Activated T-helper 1 cell treated with anti-CD3 and anti-CD28 coated beads, Interleukin-12 subunit alpha, Interleukin-12 subunit beta, Interleukin-2, Interleukin-4 antibody, amounts not matched to agents 30 ng/mL and 10 ng/mL and 1 ng/mL, durations not matched to agents 14 hours and 24 hours and 36 hours (primary cell): ENCODE data around the gene NOL4L. TPM values are rescaled to one million over a fixed set of nuclear protein-coding genes. Genes with fewer than 3 reads are reported as not detected.
"Not testable (repeated sequence)": the region's sequence is repeated elsewhere in the genome, so short reads cannot be mapped to it uniquely, and the experiment has no call there.

Experiments used
- DNase-seq: peaks from one replicate; pipeline ENCODE4 v3.0.0; 2021; ENCODE audit warnings: low spot score
- H3K27ac Mint-ChIP-seq: one replicate; pipeline ENCODE4 v1.8.0; 2021; ENCODE audit warnings: mild to moderate bottlenecking, mixed read lengths
- H3K27me3 Mint-ChIP-seq: one replicate; pipeline ENCODE4 v1.8.0; 2022; ENCODE audit warnings: mild to moderate bottlenecking, moderate library complexity, mixed read lengths; ENCODE audit not compliant: insufficient read depth
- H3K36me3 Mint-ChIP-seq: one replicate; pipeline ENCODE4 v1.8.0; 2021; ENCODE audit warnings: low read depth, mixed read lengths
- H3K4me1 Mint-ChIP-seq: one replicate; pipeline ENCODE4 v1.8.0; 2021; ENCODE audit warnings: low read depth, mixed read lengths
- H3K4me3 Mint-ChIP-seq: one replicate; pipeline ENCODE4 v1.8.0; 2021; ENCODE audit warnings: mild to moderate bottlenecking, moderate library complexity, mixed read lengths
- H3K9me3 Mint-ChIP-seq: one replicate; pipeline ENCODE4 v1.8.0; 2021; ENCODE audit warnings: mixed read lengths
- intact Hi-C: fragments of 100-400 bp; cut with micrococcal nuclease; formaldehyde crosslinking; loops from one replicate; pipeline ENCODE4 v1.15.1; 2024
- total RNA-seq: library from RNA; stranded (reverse); gene quantifications from 2 replicates; pipeline ENCODE4 v1.2.3, GENCODE V29; 2022

NOL4L gene
- total RNA-seq, 1 donor from 2014 or later, result 14.3 TPM

DNA sequence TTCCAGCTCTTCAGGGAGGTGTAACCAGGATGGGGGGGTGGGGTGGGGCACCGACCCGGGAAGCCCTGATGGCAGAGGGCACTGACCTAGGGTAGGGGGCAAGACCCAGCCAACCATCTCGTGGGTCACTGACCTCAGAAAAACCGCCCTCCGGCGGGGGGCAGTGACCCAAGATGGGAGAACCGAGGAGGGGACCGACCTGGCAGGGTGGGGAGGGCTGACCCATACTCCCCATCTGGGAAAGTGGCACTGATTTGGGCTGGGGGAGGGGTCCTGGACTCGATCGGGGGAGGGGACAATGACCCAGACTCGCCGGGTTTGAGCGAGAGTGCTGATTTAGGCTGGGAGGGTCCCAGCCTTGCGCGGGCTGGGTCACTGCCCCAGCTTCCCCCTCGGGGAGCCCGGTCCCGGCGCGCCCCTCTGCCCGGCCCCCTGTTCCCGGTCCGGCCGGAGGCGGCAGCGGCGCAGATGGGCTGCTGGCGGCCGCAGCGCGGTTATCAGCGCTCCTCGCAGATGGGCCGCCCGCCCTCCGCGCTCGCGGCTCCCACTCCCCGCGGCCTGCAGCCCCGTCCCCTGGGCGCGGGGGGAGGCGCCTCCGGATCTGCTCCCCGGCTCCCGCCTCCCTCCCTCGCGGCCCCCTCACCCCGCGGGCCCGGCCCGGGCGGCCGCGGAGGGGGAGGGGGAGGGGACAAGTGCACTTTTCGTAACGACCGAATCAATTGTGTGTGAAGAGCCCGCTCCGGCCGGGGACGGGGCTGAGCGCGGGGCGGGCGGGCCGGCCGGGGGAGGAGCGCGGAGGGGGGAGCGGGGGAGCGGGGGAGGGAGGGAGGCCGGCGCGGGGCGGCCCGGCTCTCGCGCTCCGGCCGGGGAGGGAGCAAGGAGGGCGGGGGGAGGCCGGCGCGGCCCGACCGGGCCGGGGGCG is 2.2 kb downstream of the NOL4L start:
- peaks cover 21% of the 10 kb centered on the region for H3K27me3 Mint-ChIP-seq
- no peak overlapping the region for H3K27ac Mint-ChIP-seq
- H3K4me1 Mint-ChIP-seq, result peaks cover 36% of the 10 kb centered on the region
- intact Hi-C loops, result no loop called here
- no peaks in the 10 kb centered on the region for H3K36me3 Mint-ChIP-seq
- peak overlapping the region; percentile 56 for H3K4me3 Mint-ChIP-seq
- no peak for DNase-seq
- no peaks in the 10 kb centered on the region for H3K9me3 Mint-ChIP-seq

DNA sequence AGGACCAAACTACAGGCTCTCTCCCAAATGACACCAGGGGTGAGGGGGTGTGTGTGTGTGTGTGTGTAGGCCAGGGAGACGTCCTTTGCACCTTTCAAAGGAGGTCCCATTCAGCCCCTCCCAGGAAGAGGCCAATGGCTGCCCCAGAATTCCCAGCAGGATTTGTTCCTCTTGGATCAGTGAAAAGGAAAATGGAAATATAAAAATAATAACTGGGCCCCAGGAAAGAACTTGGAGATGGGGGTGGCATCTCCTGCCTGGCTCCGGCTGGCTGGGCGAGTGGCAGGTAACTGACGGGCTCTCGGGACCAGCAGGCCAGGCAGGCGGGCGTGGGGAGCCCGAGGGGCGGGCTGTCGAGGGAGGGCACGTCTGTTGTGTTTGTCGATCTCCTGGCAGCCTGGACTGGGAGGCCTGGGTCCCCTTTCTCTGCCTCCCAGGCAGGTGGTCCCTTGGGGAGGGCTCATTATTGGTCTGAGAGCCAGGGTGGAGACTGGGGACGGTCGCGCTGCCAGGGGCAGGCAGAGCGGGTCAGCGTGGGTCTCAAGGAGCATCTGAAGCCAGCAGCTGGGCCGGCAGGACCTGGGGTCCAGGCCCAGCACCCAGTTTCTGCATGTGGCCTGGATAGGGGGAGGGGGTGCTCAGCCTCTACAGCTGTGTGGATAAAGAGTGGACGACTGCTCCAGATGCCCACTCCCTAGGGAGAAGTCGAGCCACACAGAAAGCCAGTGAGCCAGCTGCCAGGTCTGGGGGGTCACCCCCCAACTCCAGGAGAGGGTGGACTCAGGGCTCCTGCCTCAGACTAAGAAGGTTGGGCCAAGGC is 3.1 kb downstream of the NOL4L start:
- Mint-ChIP-seq H3K4me1 (peaks cover 37% of the 10 kb centered on the region), H3K9me3 (no peaks in the 10 kb centered on the region), H3K27ac (peak overlapping the region; percentile 71), H3K27me3 (peaks cover 14% of the 10 kb centered on the region), H3K36me3 (no peaks in the 10 kb centered on the region), H3K4me3 (peak overlapping the region; percentile 85)
- intact Hi-C loops, result no loop called here
- DNase-seq, result no peak

DNA sequence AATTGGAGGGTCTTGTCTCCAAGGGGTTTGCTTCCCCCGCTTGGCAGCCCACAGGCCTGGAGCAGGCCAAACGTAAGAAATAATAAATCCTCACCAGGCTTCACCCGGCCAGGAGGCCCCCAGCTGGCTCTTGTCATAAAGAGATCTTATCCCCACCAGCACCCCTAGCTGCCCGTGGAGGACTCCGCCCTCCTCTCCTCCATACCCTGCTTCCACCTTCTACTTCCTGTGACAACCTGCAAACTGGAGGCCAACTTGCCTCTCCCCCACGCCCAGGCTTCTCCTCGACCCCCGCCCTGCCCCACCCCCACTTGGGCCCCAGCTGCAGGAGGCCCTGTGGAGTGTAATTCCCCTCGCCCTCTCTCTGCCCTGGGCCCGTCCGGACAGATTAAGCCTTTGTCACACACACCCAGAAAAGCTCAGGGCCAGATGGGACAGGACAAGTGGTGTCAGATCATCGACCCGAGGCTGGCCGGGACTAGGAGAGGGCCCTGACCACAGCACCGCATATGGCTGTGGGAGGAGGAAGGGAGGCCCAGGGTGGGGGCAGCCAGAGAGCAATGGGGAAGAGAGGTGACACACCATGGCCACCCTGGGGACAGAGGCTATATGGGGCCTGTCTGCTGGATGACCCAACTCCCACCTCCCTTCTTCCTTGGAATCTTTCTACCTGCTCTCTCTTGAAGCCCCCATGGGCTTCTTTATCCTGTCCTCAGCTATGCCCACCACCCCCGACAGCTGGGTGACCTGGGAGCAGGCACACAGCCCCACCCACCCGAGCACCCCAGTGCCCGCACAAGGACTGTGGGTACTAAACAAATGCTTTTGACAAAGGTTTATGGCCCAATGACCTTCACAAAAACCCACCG is 3.9 kb downstream of the NOL4L start:
- Mint-ChIP-seq H3K9me3 (no peaks in the 10 kb centered on the region), H3K4me1 (peaks cover 30% of the 10 kb centered on the region), H3K4me3 (peak overlapping the region; percentile 85), H3K27me3 (peaks cover 7% of the 10 kb centered on the region), H3K36me3 (no peaks in the 10 kb centered on the region), H3K27ac (peak overlapping the region; percentile 71)
- intact Hi-C loops, result no loop called here
- no peak for DNase-seq

DNA sequence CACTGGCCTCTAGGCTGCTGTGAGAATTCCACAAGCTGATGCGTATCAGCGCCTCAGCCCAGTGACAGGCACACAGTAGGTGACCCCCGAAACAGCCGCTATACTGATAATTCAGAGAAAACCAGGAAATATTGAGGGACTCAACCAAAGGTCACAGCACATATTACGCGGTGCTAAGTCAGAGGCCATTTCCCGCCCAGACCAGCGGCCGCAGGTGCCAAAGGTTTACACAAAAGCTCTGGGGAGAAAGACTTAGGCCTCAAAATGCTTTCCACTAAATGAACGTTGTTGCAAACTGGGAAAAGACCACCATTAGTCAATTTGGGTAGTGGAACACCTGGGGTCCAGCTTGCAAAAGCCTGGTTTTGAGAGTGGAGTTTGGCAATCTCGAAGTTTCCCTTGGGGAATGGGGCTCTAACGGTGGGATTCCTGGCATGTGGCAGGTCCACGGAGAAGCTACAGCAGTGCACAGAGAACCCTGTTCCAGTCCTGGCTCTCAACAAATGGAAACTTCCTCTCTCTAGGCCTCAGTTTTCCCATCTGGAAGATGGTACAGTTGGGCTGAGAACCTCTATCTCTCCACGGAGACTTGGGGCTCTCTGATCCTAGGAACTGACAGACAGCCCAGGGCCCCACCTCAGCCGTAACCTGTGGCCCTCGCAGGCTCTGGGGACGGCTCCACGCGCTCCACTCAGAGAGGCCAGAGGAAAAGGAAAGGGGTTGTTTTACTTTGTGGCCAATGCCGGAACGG is 4.7 kb downstream of the NOL4L start:
- H3K4me3 Mint-ChIP-seq, result no peak overlapping the region
- intact Hi-C loops, result no loop called here

DNA sequence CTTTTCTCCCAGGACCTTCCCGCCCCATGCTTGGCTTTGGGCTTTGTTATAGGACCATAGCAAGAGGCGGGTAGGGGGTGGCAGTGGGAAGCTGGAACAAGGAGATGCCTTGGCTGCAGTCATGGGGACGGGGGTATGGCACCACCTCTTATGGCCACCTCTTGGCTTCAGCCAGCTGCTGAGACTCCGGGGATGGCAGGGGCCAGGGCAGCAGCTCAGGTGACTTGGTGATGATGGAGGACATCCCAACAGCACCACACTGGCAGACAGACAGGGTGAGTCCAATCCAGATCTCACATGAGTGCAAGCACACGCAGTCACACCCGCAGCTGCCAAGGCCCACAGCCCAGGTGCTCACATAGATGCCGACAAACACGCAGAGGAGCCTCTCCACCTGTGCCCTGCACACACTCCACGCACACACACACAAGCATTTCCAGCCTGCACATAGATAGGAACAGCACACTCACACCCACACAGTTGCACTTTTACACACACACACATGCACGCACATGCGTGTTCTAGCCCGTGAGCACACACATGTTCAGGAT is 6.2 kb downstream of the NOL4L start:
- DNase-seq, result no peak
- H3K4me3 Mint-ChIP-seq, result no peak overlapping the region
- no peak overlapping the region for H3K27ac Mint-ChIP-seq
- peaks cover 23% of the 10 kb centered on the region for H3K4me1 Mint-ChIP-seq
- no peaks in the 10 kb centered on the region for H3K27me3 Mint-ChIP-seq
- H3K36me3 Mint-ChIP-seq, result no peaks in the 10 kb centered on the region
- H3K9me3 Mint-ChIP-seq, result no peaks in the 10 kb centered on the region
- intact Hi-C loops, result no loop called here

More for the DNA sequence above, 4.7 kb downstream of the NOL4L start:
- no peak for DNase-seq
- Mint-ChIP-seq H3K27me3 (no peaks in the 10 kb centered on the region), H3K9me3 (no peaks in the 10 kb centered on the region), H3K4me1 (peaks cover 23% of the 10 kb centered on the region), H3K27ac (no peak overlapping the region), H3K36me3 (no peaks in the 10 kb centered on the region)

DNA sequence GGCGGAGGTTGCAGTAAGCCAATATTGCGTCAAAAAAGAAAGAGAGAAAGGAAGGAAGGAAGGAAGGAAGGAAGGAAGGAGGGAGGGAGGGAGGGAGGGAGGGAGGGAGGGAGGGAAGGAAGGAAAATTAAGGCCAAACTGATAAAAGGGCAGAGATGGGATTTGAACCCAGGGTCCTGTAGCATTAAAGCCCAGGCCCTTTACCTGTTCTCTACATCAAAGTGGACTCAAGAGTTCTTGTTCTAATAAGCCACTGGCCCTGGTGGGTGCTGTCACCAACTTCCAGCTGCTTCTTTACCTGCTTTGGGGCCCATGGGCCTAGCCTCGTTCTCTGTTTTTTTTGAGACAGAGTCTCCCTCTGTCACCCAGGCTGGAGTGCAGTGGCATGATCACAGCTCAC is 7.1 kb downstream of the NOL4L start:
- H3K27me3 Mint-ChIP-seq, H3K9me3 Mint-ChIP-seq, DNase-seq, H3K4me3 Mint-ChIP-seq, intact Hi-C loops, H3K27ac Mint-ChIP-seq, H3K36me3 Mint-ChIP-seq: not testable (repeated sequence)
- peaks cover 23% of the 10 kb centered on the region for H3K4me1 Mint-ChIP-seq

DNA sequence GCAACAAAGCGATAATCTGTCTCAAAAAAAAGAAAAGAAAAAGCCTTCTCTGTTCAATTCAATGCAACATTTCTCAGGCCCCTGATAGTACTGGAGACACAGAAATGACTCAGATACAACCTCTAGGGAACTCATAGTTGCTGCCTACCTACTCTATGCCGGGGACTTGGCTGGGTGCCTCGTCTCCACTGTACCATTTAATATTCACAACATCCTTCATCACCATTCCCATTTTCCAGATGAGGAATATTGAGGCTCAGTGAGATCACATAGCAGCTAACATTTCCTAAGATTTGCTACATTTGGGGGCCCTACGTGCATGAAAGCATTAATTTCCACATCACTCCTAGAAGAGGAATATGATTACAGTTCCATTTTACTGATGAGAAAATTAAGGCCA is 7.5 kb downstream of the NOL4L start:
- peaks cover 23% of the 10 kb centered on the region for H3K4me1 Mint-ChIP-seq
- H3K36me3 Mint-ChIP-seq, result no peaks in the 10 kb centered on the region
- no peak overlapping the region for H3K27ac Mint-ChIP-seq
- H3K27me3 Mint-ChIP-seq, result no peaks in the 10 kb centered on the region
- intact Hi-C loops, result no loop called here
- H3K9me3 Mint-ChIP-seq, result no peaks in the 10 kb centered on the region
- no peak overlapping the region for H3K4me3 Mint-ChIP-seq
- DNase-seq, result no peak

DNA sequence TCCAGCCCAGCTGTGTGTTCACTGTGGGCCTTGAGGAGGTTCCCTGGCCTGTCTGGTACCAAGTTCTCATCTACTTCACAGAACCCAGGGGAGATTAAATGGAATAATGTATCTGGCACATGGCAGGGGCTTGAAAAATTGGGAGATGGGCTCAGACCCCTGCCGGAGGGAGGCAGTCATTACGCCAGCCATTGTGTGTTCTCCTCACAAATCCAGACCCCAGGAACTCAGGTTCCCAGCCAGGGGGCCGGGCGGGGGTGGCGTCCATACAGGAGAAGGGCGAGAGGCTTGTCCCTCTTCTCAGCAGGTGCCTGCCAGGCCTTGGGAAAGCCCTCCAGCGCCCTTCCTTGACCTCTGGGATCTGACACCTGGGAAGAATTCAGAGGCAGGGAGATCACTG is 8.1 kb downstream of the NOL4L start:
- Mint-ChIP-seq H3K4me1 (peaks cover 26% of the 10 kb centered on the region), H3K36me3 (no peaks in the 10 kb centered on the region), H3K9me3 (no peaks in the 10 kb centered on the region), H3K27ac (no peak overlapping the region), H3K27me3 (no peaks in the 10 kb centered on the region), H3K4me3 (no peak overlapping the region)
- no peak for DNase-seq
- intact Hi-C loops, result no loop called here

DNA sequence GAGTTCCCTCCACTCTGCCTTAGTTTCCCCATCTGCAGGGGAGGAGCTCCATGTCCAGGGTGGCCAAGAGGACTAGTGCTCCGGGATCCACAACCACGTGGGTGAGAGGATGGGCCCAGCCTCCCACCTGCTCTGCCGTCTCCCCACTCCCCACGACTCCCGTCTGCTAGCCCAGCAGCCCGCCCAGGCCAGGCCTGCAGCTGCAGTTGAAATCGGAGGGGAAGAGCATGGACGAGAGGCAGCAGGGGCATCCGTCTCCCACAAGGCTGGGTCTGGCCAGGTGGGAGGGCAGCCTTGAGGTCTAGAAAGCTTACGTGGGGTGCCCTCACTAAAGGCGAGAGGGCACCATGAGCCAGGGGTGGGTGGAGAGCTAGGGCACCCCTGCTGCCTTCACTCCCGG is 8.6 kb downstream of the NOL4L start:
- H3K4me1 Mint-ChIP-seq, result peaks cover 27% of the 10 kb centered on the region
- intact Hi-C loops, result no loop called here
- H3K27ac Mint-ChIP-seq, result no peak overlapping the region
- no peaks in the 10 kb centered on the region for H3K27me3 Mint-ChIP-seq
- H3K36me3 Mint-ChIP-seq, result no peaks in the 10 kb centered on the region
- no peaks in the 10 kb centered on the region for H3K9me3 Mint-ChIP-seq
- DNase-seq, result no peak
- H3K4me3 Mint-ChIP-seq, result no peak overlapping the region

DNA sequence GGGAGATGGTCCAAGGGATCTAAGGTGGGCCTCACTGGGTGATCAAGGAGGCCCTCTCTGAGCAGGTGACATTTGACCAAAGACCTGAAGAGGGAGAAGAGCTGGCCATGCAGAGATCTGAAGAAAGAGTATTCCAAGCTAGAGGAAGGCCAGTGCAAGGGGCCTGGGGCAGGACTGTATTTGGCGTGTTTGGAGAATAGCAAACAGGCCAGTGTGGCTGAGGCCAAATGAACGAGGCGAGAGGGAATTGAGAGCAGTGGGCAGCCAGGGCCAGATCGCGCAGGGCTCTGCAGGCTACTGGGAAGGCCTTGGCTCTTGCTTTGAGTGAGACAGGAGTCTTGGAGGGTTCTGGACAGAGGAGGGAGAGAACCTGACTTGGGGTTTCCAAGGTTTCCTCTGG is 9.3 kb downstream of the NOL4L start:
- intact Hi-C loops, result no loop called here
- Mint-ChIP-seq H3K9me3 (no peaks in the 10 kb centered on the region), H3K4me1 (peaks cover 20% of the 10 kb centered on the region), H3K27ac (no peak overlapping the region), H3K36me3 (no peaks in the 10 kb centered on the region), H3K4me3 (no peak overlapping the region), H3K27me3 (no peaks in the 10 kb centered on the region)
- no peak for DNase-seq

DNA sequence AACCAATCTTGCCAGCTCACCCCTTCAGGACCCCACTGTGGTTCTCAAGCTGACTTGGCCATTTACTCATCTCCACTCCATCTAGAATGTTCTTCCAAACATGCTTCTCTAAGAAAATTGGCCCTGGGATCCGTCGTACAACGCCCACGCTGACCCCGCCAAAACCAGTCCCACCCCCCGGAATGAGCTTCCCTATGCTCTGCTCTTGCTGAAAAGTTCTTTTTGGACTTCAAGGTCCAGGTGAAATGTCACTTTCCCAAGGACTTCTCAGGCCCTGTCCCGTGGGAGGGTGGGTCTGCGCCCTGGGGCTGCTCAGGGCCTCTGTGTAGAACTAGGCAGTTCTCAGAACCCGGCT is 9.9 kb downstream of the NOL4L start:
- intact Hi-C loops, result no loop called here
- H3K4me3 Mint-ChIP-seq, result no peak overlapping the region
- H3K36me3 Mint-ChIP-seq, result no peaks in the 10 kb centered on the region
- H3K9me3 Mint-ChIP-seq, result no peaks in the 10 kb centered on the region
- no peak overlapping the region for H3K27ac Mint-ChIP-seq
- no peaks in the 10 kb centered on the region for H3K27me3 Mint-ChIP-seq
- no peak for DNase-seq
- peaks cover 20% of the 10 kb centered on the region for H3K4me1 Mint-ChIP-seq
